ENCODE data around the gene RBMS1. TPM values are rescaled to one million over a fixed set of nuclear protein-coding genes. Genes with fewer than 3 reads are reported as not detected.

RBMS1 gene
- total and polyA plus RNA-seq, 7 donors: 8.4 to 43.2 (median 24.1) TPM

GRCh38 chr2:160267692-160268091 lies 225.9 kb downstream of the RBMS1 start:
- H3K4me3 ChIP-seq: no peak overlapping the region
- peaks cover 0 to 5% of the 10 kb centered on the region in 2 donors for H3K36me3 ChIP-seq (ENCODE audit: insufficient read depth in 1 of 2, low read depth in 1 of 2)
- H3K27me3 ChIP-seq (ENCODE audit: insufficient read depth in 3 of 3, low read length in 2 of 3): no peaks in the 10 kb centered on the region
- H3K4me1 ChIP-seq: peaks cover 22% of the 10 kb centered on the region
- no peaks in the 10 kb centered on the region for H3K9me3 ChIP-seq
- ATAC-seq (no peak), DNase-seq (no peak)
- intact Hi-C loops (cut with DNase I): loop anchor here in 1 of 2 donors (1.0 to 10.0 kb wide), 2 partner anchors 14 to 727 kb away; no protein-coding TSS in a partner anchor
- TF ChIP-seq CTCF (IDR thresholded peaks at IDR 0.05): no peak
- 48 to 67% (median 49%) methylated on average over 1 of the region's 1 CpG for WGBS, 3 donors
- H3K27ac ChIP-seq: peak overlapping the region; percentile 93

- Histone ChIP-seq H3K36me3 (ENCODE audit: insufficient read depth in 1 of 2, low read depth in 1 of 2) (peaks cover 0 to 3% of the 10 kb centered on the region in 2 donors), H3K9me3 (no peaks in the 10 kb centered on the region), H3K4me3 (no peak overlapping the region), H3K4me1 (peaks cover 28% of the 10 kb centered on the region), H3K27me3 (ENCODE audit: insufficient read depth in 3 of 3, low read length in 2 of 3) (no peaks in the 10 kb centered on the region), H3K27ac (no peak overlapping the region)
- ATAC-seq (no peak), DNase-seq (no peak)
- 95 to 99% (median 98%) methylated on average over 4 of the region's 4 CpGs for WGBS, 3 donors
- intact Hi-C loops (cut with DNase I): loop anchor here in 1 of 2 donors (10.0 kb wide), 1 partner anchor 728 kb away; no protein-coding TSS in a partner anchor
- TF ChIP-seq CTCF (IDR thresholded peaks at IDR 0.05): no peak
Observed at GRCh38 chr2:160267022-160267421, 226.6 kb downstream of the RBMS1 start.

GRCh38 chr2:160266037-160266551 lies 227.5 kb downstream of the RBMS1 start:
- H3K27me3 ChIP-seq (ENCODE audit: insufficient read depth in 3 of 3, low read length in 2 of 3): no peaks in the 10 kb centered on the region
- H3K27ac ChIP-seq: no peak overlapping the region
- TF ChIP-seq CTCF (IDR thresholded peaks at IDR 0.05): no peak
- peaks cover 0 to 3% of the 10 kb centered on the region in 2 donors for H3K36me3 ChIP-seq (ENCODE audit: insufficient read depth in 1 of 2, low read depth in 1 of 2)
- WGBS, 3 donors: 85 to 87% (median 86%) methylated on average over 7 of the region's 7 CpGs
- peaks cover 37% of the 10 kb centered on the region for H3K4me1 ChIP-seq
- intact Hi-C loops (cut with DNase I): loop anchor here in 1 of 2 donors (10.0 kb wide), 1 partner anchor 729 kb away; no protein-coding TSS in a partner anchor
- ATAC-seq (no peak), DNase-seq (no peak)
- H3K9me3 ChIP-seq: no peaks in the 10 kb centered on the region
- H3K4me3 ChIP-seq: no peak overlapping the region

GRCh38 chr2:160264308-160264707 lies 229.3 kb downstream of the RBMS1 start:
- TF ChIP-seq CTCF (IDR thresholded peaks at IDR 0.05): no peak
- Histone ChIP-seq H3K27ac (no peak overlapping the region), H3K4me1 (peaks cover 34% of the 10 kb centered on the region), H3K4me3 (no peak overlapping the region), H3K9me3 (no peaks in the 10 kb centered on the region), H3K36me3 (ENCODE audit: insufficient read depth in 1 of 2, low read depth in 1 of 2) (peaks cover 0 to 3% of the 10 kb centered on the region in 2 donors), H3K27me3 (ENCODE audit: insufficient read depth in 3 of 3, low read length in 2 of 3) (no peaks in the 10 kb centered on the region)
- intact Hi-C loops (cut with DNase I): loop anchor here in 1 of 2 donors (10.0 kb wide), 1 partner anchor 730 kb away; no protein-coding TSS in a partner anchor
- DNase-seq (no peak), ATAC-seq (no peak)
- WGBS, 3 donors: 96 to 100% (median 96%) methylated on average over 1 of the region's 1 CpG
